Measurements from ENCODE around the gene FAM168B.
"Not testable (repeated sequence)": the region's sequence is repeated elsewhere in the genome, so short reads cannot be mapped to it uniquely, and the experiment has no call there.

GRCh38 chr2:131068172-131068571 lies 25.1 kb downstream of the FAM168B start:
- not testable (repeated sequence) for TF ChIP-seq POLR2AphosphoS5, POLR2A, TAF1, SPI1 (IDR thresholded peaks at IDR 0.05; ENCODE audit: low read depth, low read length)
